ENCODE measurements around the gene NT5C3B. TPM values are rescaled to one million over a fixed set of nuclear protein-coding genes. Genes with fewer than 3 reads are reported as not detected.

Gene NT5C3B
- total RNA-seq, 1 experiment from 2014 or later = 118 TPM

- DNase-seq (ENCODE audit: low read depth, low spot score) (peak; percentile 91), ATAC-seq (peak; percentile 98)
- Histone ChIP-seq H3K4me1 (ENCODE audit: control insufficient read depth, insufficient read depth, low read length) (peaks cover 37% of the 10 kb centered on the region), H3K36me3 (ENCODE audit: control insufficient read depth, insufficient read depth, low read length) (no peaks in the 10 kb centered on the region), H3K27me3 (ENCODE audit: control insufficient read depth, insufficient read depth, low read length) (no peaks in the 10 kb centered on the region), H3K27ac (ENCODE audit: low read length) (peak within 1 kb of the TSS; percentile 85), H3K4me3 (ENCODE audit: low read depth in 2 of 2, low read length in 2 of 2) (peak within 1 kb of the TSS; percentile 70 to 81), H3K9me3 (ENCODE audit: control insufficient read depth, insufficient read depth, low read depth, low read length) (no peaks in the 10 kb centered on the region)
- ChIA-PET POLR2A (interaction anchor here (0.5 to 1.4 kb wide), 8 partner anchors 8 to 258 kb away, joined by 3 to 14 read pairs (median 4); partner anchors contain the start of genes EIF1 and HAP1), CTCF (interaction anchor here (0.6 to 2.1 kb wide), 13 partner anchors 8 to 1088 kb away, joined by 3 to 26 read pairs (median 4); no protein-coding TSS in a partner anchor)
- intact Hi-C loops (cut with micrococcal nuclease; ENCODE audit: unreplicated experiment) (no loop called here), in situ Hi-C loops (cut with HindIII; ENCODE audit: low pct_unique_long_range_greater_than_20kb, low sequenced_read_pairs) (no loop called here)
- no TSS peak for BruUV-seq (replicated peaks)
- TF ChIP-seq, protein P1, sequence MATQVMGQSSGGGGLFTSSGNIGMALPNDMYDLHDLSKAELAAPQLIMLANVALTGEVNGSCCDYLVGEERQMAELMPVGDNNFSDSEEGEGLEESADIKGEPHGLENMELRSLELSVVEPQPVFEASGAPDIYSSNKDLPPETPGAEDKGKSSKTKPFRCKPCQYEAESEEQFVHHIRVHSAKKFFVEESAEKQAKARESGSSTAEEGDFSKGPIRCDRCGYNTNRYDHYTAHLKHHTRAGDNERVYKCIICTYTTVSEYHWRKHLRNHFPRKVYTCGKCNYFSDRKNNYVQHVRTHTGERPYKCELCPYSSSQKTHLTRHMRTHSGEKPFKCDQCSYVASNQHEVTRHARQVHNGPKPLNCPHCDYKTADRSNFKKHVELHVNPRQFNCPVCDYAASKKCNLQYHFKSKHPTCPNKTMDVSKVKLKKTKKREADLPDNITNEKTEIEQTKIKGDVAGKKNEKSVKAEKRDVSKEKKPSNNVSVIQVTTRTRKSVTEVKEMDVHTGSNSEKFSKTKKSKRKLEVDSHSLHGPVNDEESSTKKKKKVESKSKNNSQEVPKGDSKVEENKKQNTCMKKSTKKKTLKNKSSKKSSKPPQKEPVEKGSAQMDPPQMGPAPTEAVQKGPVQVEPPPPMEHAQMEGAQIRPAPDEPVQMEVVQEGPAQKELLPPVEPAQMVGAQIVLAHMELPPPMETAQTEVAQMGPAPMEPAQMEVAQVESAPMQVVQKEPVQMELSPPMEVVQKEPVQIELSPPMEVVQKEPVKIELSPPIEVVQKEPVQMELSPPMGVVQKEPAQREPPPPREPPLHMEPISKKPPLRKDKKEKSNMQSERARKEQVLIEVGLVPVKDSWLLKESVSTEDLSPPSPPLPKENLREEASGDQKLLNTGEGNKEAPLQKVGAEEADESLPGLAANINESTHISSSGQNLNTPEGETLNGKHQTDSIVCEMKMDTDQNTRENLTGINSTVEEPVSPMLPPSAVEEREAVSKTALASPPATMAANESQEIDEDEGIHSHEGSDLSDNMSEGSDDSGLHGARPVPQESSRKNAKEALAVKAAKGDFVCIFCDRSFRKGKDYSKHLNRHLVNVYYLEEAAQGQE (IDR thresholded peaks at IDR 0.05; ENCODE audit: insufficient read depth in 1 of 2, low read depth in 2 of 2, low read length in 1 of 2) = no peak
- TF ChIP-seq, protein P2, sequence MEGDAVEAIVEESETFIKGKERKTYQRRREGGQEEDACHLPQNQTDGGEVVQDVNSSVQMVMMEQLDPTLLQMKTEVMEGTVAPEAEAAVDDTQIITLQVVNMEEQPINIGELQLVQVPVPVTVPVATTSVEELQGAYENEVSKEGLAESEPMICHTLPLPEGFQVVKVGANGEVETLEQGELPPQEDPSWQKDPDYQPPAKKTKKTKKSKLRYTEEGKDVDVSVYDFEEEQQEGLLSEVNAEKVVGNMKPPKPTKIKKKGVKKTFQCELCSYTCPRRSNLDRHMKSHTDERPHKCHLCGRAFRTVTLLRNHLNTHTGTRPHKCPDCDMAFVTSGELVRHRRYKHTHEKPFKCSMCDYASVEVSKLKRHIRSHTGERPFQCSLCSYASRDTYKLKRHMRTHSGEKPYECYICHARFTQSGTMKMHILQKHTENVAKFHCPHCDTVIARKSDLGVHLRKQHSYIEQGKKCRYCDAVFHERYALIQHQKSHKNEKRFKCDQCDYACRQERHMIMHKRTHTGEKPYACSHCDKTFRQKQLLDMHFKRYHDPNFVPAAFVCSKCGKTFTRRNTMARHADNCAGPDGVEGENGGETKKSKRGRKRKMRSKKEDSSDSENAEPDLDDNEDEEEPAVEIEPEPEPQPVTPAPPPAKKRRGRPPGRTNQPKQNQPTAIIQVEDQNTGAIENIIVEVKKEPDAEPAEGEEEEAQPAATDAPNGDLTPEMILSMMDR (IDR thresholded peaks at IDR 0.05) = peak; percentile 96
- TF ChIP-seq POLR2AphosphoS5 (IDR thresholded peaks at IDR 0.05; ENCODE audit: low read depth, low read length) = peak; percentile 75
- no peak for TF ChIP-seq TCF7L2 (IDR thresholded peaks at IDR 0.05; ENCODE audit: low read depth, low read length)
- peak; percentile 93 for TF ChIP-seq SIN3A (IDR thresholded peaks at IDR 0.05; ENCODE audit: borderline replicate concordance, insufficient read depth, low read depth, low read length)
Observed at GRCh38 chr17:41786227-41787020, 49.6 kb downstream of the NT5C3B start, which contains the start of gene JUP. Gene JUP, minus strand, starts transcription at chr17:41786711. Its CDS starts 14,857 bp downstream, at chr17:41771854.

GRCh38 chr17:41785859-41786226, 50.2 kb downstream of the NT5C3B start:
- DNase-seq (ENCODE audit: low read depth, low spot score) (no peak), ATAC-seq (peak; percentile 1)
- intact Hi-C loops (cut with micrococcal nuclease; ENCODE audit: unreplicated experiment) = no loop called here
- peak overlapping the region; percentile 70 to 81 for H3K4me3 ChIP-seq (ENCODE audit: low read depth in 2 of 2, low read length in 2 of 2)
- no peaks in the 10 kb centered on the region for H3K36me3 ChIP-seq (ENCODE audit: control insufficient read depth, insufficient read depth, low read length)
- CTCF ChIA-PET = interaction anchor here (0.6 to 2.1 kb wide), 7 partner anchors 8 to 1088 kb away, joined by 3 to 26 read pairs (median 4); no protein-coding TSS in a partner anchor
- no peak for TF ChIP-seq POLR2AphosphoS5 (IDR thresholded peaks at IDR 0.05; ENCODE audit: low read depth, low read length)
- TF ChIP-seq, protein P2 (IDR thresholded peaks at IDR 0.05) = no peak
- TF ChIP-seq, protein P1 (IDR thresholded peaks at IDR 0.05; ENCODE audit: insufficient read depth in 1 of 2, low read depth in 2 of 2, low read length in 1 of 2) = no peak
- no peak for TF ChIP-seq SIN3A (IDR thresholded peaks at IDR 0.05; ENCODE audit: borderline replicate concordance, insufficient read depth, low read depth, low read length)
- TF ChIP-seq TCF7L2 (IDR thresholded peaks at IDR 0.05; ENCODE audit: low read depth, low read length) = no peak
- in situ Hi-C loops (cut with HindIII; ENCODE audit: low pct_unique_long_range_greater_than_20kb, low sequenced_read_pairs) = no loop called here
- POLR2A ChIA-PET = interaction anchor here (1.0 to 1.4 kb wide), 2 partner anchors 8 to 51 kb away, joined by 3 to 14 read pairs; partner anchors contain the start of gene HAP1
- peaks cover 41% of the 10 kb centered on the region for H3K4me1 ChIP-seq (ENCODE audit: control insufficient read depth, insufficient read depth, low read length)
- no TSS peak for BruUV-seq (replicated peaks)
- H3K27ac ChIP-seq (ENCODE audit: low read length) = peak overlapping the region; percentile 85
- H3K27me3 ChIP-seq (ENCODE audit: control insufficient read depth, insufficient read depth, low read length) = no peaks in the 10 kb centered on the region
- H3K9me3 ChIP-seq (ENCODE audit: control insufficient read depth, insufficient read depth, low read depth, low read length) = no peaks in the 10 kb centered on the region
